IMR-90 (cell line): Measurements from ENCODE around the gene LYPD6. TPM values are rescaled to one million over a fixed set of nuclear protein-coding genes. Genes with fewer than 3 reads are reported as not detected.

Experiments used
- ATAC-seq: fragments of 200-7000 bp; cut with Tn5 transposase; 2 replicates; pipeline ENCODE4 v1.9.1; 2020; ENCODE audit warnings: low read depth, mild to moderate bottlenecking, moderate library complexity
- BruUV-seq: library from RNA; stranded (reverse); fragments of 400-500 nt; replicated peaks from 2 replicates; lab custom pipeline; 2021; lab: Mats Ljungman, UMichigan
- CTCF ChIA-PET: fragments of 300-600 bp; formaldehyde crosslinking; extraction: SDS; loops from one replicate; lab custom pipeline; 2021; ENCODE audit warnings: antibody characterized with exemption; lab: Yijun Ruan, JAX
- POLR2A ChIA-PET: fragments of 300-600 bp; sonication (Branson Sonifier 250); formaldehyde crosslinking; loops from one replicate; lab custom pipeline; 2022; ENCODE audit warnings: antibody characterized with exemption; ENCODE audit not compliant: unreplicated experiment; lab: Charles Lee
- DNase-seq: peaks from one replicate; pipeline ENCODE4 v3.0.0; 2013
- H2AFZ ChIP-seq: replicated peaks from 2 replicates; pipeline ENCODE3; 2013; ENCODE audit warnings: low read length, mild to moderate bottlenecking; ENCODE audit not compliant: poor library complexity
- H2AK5ac ChIP-seq: 2 replicates; pipeline ENCODE4 v1.6.1; 2013; ENCODE audit warnings: low read depth, low read length, inconsistent platforms
- H2AK9ac ChIP-seq: replicated peaks from 2 replicates; pipeline ENCODE3; 2013; ENCODE audit warnings: mild to moderate bottlenecking, low read depth, low read length, moderate library complexity; ENCODE audit not compliant: poor library complexity
- H2BK120ac ChIP-seq: 2 replicates; pipeline ENCODE4 v1.6.1; 2013; ENCODE audit warnings: low read depth, low read length, inconsistent platforms
- H2BK15ac ChIP-seq: 3 replicates; pipeline ENCODE4 v1.6.1; 2013; ENCODE audit warnings: low read depth, low read length, inconsistent platforms
- H2BK20ac ChIP-seq: 2 replicates; pipeline ENCODE4 v1.6.1; 2013; ENCODE audit warnings: low read depth, mild to moderate bottlenecking, inconsistent platforms, low read length, moderate library complexity
- H2BK5ac ChIP-seq: 2 replicates; pipeline ENCODE4 v1.6.1; 2013; ENCODE audit warnings: mild to moderate bottlenecking, low read depth, low read length, inconsistent platforms; ENCODE audit not compliant: poor library complexity, severe bottlenecking
- H3K14ac ChIP-seq: replicated peaks from 2 replicates; pipeline ENCODE4 v1.6.1; 2013; ENCODE audit warnings: low read depth, low read length, inconsistent platforms
- H3K18ac ChIP-seq: 2 replicates; pipeline ENCODE4 v1.6.1; 2013; ENCODE audit warnings: low read depth, low read length, control low read depth
- H3K23ac ChIP-seq: 2 replicates; pipeline ENCODE4 v1.6.1; 2013; ENCODE audit warnings: low read depth, low read length, inconsistent platforms
- H3K27ac ChIP-seq: 2 replicates; pipeline ENCODE4 v1.5.1; 2013; ENCODE audit warnings: mild to moderate bottlenecking, control low read depth, low read length; ENCODE audit not compliant: insufficient read depth
- H3K27me3 ChIP-seq: 2 replicates; pipeline ENCODE4 v1.6.1; 2013; ENCODE audit warnings: low read length; ENCODE audit not compliant: control insufficient read depth, insufficient read depth
- H3K36me3 ChIP-seq: 2 replicates; pipeline ENCODE4 v1.6.1; 2013; ENCODE audit warnings: low read length, mixed read lengths; ENCODE audit not compliant: control insufficient read depth, insufficient read depth
- H3K4ac ChIP-seq: 2 replicates; pipeline ENCODE4 v1.6.1; 2013; ENCODE audit warnings: low read depth, low read length, inconsistent platforms
- H3K4me1 ChIP-seq: 2 replicates; pipeline ENCODE4 v1.6.1; 2013; ENCODE audit warnings: low read length, mixed read lengths; ENCODE audit not compliant: control insufficient read depth, insufficient read depth
- H3K4me2 ChIP-seq: 2 replicates; pipeline ENCODE4 v1.6.1; 2013; ENCODE audit warnings: low read depth, mild to moderate bottlenecking, control low read depth, low read length, moderate library complexity
- H3K4me3 ChIP-seq: 2 replicates; pipeline ENCODE4 v1.5.1; 2013; ENCODE audit warnings: low read depth, mild to moderate bottlenecking, control low read depth, low read length, moderate library complexity; ENCODE audit not compliant: insufficient read depth
- H3K56ac ChIP-seq: 2 replicates; pipeline ENCODE4 v1.6.1; 2013; ENCODE audit warnings: low read length, inconsistent platforms; ENCODE audit not compliant: insufficient read depth; ENCODE audit errors: extremely low read depth
- H3K79me1 ChIP-seq, 2 experiments: 2 replicates each; pipeline ENCODE4 v1.6.1; 2013; ENCODE audit warnings: low read length in 2 of 2, inconsistent platforms in 1 of 2, low read depth in 1 of 2
- H3K9ac ChIP-seq: 2 replicates; pipeline ENCODE4 v1.6.1; 2013; ENCODE audit warnings: low read depth, low read length, control low read depth
- H3K9me1 ChIP-seq: 2 replicates; pipeline ENCODE4 v1.6.1; 2013; ENCODE audit warnings: low read length, inconsistent platforms; ENCODE audit not compliant: insufficient read depth
- H3K9me3 ChIP-seq: 2 replicates; pipeline ENCODE4 v1.6.1; 2013; ENCODE audit warnings: low read length; ENCODE audit not compliant: control insufficient read depth, insufficient read depth
- H4K20me1 ChIP-seq: 2 replicates; pipeline ENCODE4 v1.6.1; 2013; ENCODE audit warnings: low read length, inconsistent platforms; ENCODE audit not compliant: insufficient read depth
- H4K5ac ChIP-seq: 2 replicates; pipeline ENCODE4 v1.6.1; 2013; ENCODE audit warnings: mild to moderate bottlenecking, low read depth, low read length, control low read depth
- H4K8ac ChIP-seq, 2 experiments: 2 replicates each; pipeline ENCODE4 v1.6.1; 2013; ENCODE audit warnings: low read depth in 2 of 2, low read length in 2 of 2, control low read depth in 1 of 2, inconsistent platforms in 1 of 2
- H4K91ac ChIP-seq: 2 replicates; pipeline ENCODE4 v1.6.1; 2013; ENCODE audit warnings: low read depth, low read length, inconsistent platforms; ENCODE audit not compliant: insufficient read depth
- BHLHE40 ChIP-seq: fragments of 150-350 bp; IDR thresholded peaks from 2 replicates; pipeline ENCODE4 v1.6.1; 2016; ENCODE audit warnings: mild to moderate bottlenecking, low read depth, low read length
- CEBPB ChIP-seq: IDR thresholded peaks from 2 replicates; pipeline ENCODE4 v1.6.1; 2012; ENCODE audit warnings: low read depth, low read length, improper control_type of control experiment
- CHD1 ChIP-seq: IDR thresholded peaks from 2 replicates; pipeline ENCODE4 v1.6.1; 2012; ENCODE audit warnings: low read depth, low read length, improper control_type of control experiment
- CTCF ChIP-seq: conservative IDR thresholded peaks from 2 replicates; pipeline ENCODE4 v1.5.1; 2012; ENCODE audit warnings: mild to moderate bottlenecking, low read depth, low read length, improper control_type of control experiment
- ELK1 ChIP-seq: fragments of 150-350 bp; IDR thresholded peaks from 2 replicates; pipeline ENCODE4 v1.6.1; 2016; ENCODE audit warnings: low read depth, mild to moderate bottlenecking, low read length, moderate library complexity, borderline replicate concordance
- FOS ChIP-seq: fragments of 150-350 bp; IDR thresholded peaks from 2 replicates; pipeline ENCODE4 v1.6.1; 2016; ENCODE audit warnings: low read depth, low read length
- MAFK ChIP-seq: IDR thresholded peaks from 2 replicates; pipeline ENCODE4 v1.6.1; 2012; ENCODE audit warnings: low read depth, low read length, improper control_type of control experiment
- MAZ ChIP-seq: IDR thresholded peaks from 2 replicates; pipeline ENCODE4 v1.6.1; 2012; ENCODE audit warnings: low read depth, mild to moderate bottlenecking, low read length, improper control_type of control experiment, moderate library complexity, borderline replicate concordance
- MXI1 ChIP-seq: IDR thresholded peaks from 2 replicates; pipeline ENCODE4 v1.6.1; 2012; ENCODE audit warnings: low read depth, mild to moderate bottlenecking, low read length, moderate library complexity, borderline replicate concordance
- NFE2L2 ChIP-seq: fragments of 150-350 bp; IDR thresholded peaks from 2 replicates; pipeline ENCODE4 v1.6.1; 2016; ENCODE audit warnings: low read depth, mild to moderate bottlenecking, low read length
- POLR2A ChIP-seq: IDR thresholded peaks from 2 replicates; pipeline ENCODE4 v1.6.1; 2012; ENCODE audit warnings: mild to moderate bottlenecking, low read depth, low read length
- RAD21 ChIP-seq: IDR thresholded peaks from 2 replicates; pipeline ENCODE4 v1.6.1; 2012; ENCODE audit warnings: low read length, improper control_type of control experiment
- RCOR1 ChIP-seq: IDR thresholded peaks from 2 replicates; pipeline ENCODE4 v1.6.1; 2012; ENCODE audit warnings: mild to moderate bottlenecking, low read length, improper control_type of control experiment; ENCODE audit not compliant: insufficient replicate concordance
- RFX5 ChIP-seq: IDR thresholded peaks from 2 replicates; pipeline ENCODE4 v1.8.0; 2012; ENCODE audit warnings: low read depth, mild to moderate bottlenecking, low read length, moderate library complexity
- SMC3 ChIP-seq: fragments of 150-350 bp; IDR thresholded peaks from 2 replicates; pipeline ENCODE4 v1.6.1; 2016; ENCODE audit warnings: low read depth, mild to moderate bottlenecking, antibody characterized with exemption, low read length, moderate library complexity
- USF2 ChIP-seq: fragments of 150-350 bp; IDR thresholded peaks from 2 replicates; pipeline ENCODE4 v1.6.1; 2017; ENCODE audit warnings: mild to moderate bottlenecking, antibody characterized with exemption, low read length, low read depth
- whole genome bisulfite sequencing, 2 experiments: methylation state at CpG; one replicate each; pipeline versions ENCODE4 v1.1.5 to v1.1.7; 2013; ENCODE audit warnings: missing lambda C conversion rate in 2 of 2; ENCODE audit not compliant: insufficient read length in 1 of 2; ENCODE audit errors: extremely low coverage in 2 of 2; 5-methylcytosine and 5-hydroxymethylcytosine counted together
- dilution Hi-C: fragments of 300-500 bp; cut with HindIII; formaldehyde crosslinking; loops from one replicate; pipeline ENCODE4 v1.14.3; 2018; ENCODE audit warnings: low sequenced_read_pairs; ENCODE audit not compliant: unreplicated experiment
- in situ Hi-C: fragments of 300-500 bp; cut with MboI; formaldehyde crosslinking; loops from 3 replicates; pipeline ENCODE4 v1.14.3; 2019; ENCODE audit warnings: low sequenced_read_pairs, inconsistent platforms, mixed read lengths
- intact Hi-C: fragments of 100-400 bp; cut with micrococcal nuclease; formaldehyde crosslinking; loops from 2 replicates; pipeline ENCODE4 v1.10.0; 2022
- polyA plus RNA-seq, 3 experiments: library from polyadenylated mRNA; depleted of rRNA; stranded (reverse); fragments of >200 nt; gene quantifications; 2 replicates each; pipeline ENCODE4 v1.2.3, GENCODE V29; 2012; ENCODE audit warnings: low replicate concordance in 1 of 3
- total RNA-seq: library from RNA; depleted of rRNA; stranded (reverse); fragments of >200 nt; gene quantifications from 2 replicates; pipeline ENCODE4 v1.2.3, GENCODE V29; 2012

Gene LYPD6
- total and polyA plus RNA-seq, 2 of the 4 experiments (the other 2 are of a cell fraction) = 0.87 to 0.90 TPM

GRCh38 chr2:149389506-149390167, 59.2 kb downstream of the LYPD6 start:
- intact Hi-C loops = no loop called here
- H2AFZ ChIP-seq = no peak overlapping the region
- H3K79me1 ChIP-seq = no peaks in the 10 kb centered on the region
- H2AK5ac ChIP-seq = no peak overlapping the region
- no peak overlapping the region for H2AK9ac ChIP-seq
- DNase-seq (no peak), ATAC-seq (no peak)
- H2BK5ac ChIP-seq = no peak overlapping the region
- H2BK120ac ChIP-seq = no peak overlapping the region
- no peak overlapping the region for H3K9ac ChIP-seq
- no peaks in the 10 kb centered on the region for H3K27me3 ChIP-seq
- WGBS, 2 experiments = no CpG with 5 or more reads among the region's 6 CpGs
- H4K8ac ChIP-seq = no peak overlapping the region
- no peak overlapping the region for H3K27ac ChIP-seq
- no TSS peak for BruUV-seq
- in situ Hi-C loops = no loop called here
- H3K4me1 ChIP-seq = no peaks in the 10 kb centered on the region
- H3K9me3 ChIP-seq = no peaks in the 10 kb centered on the region
- H4K5ac ChIP-seq = no peak overlapping the region
- H3K4me3 ChIP-seq = no peak overlapping the region
- no peak overlapping the region for H4K91ac ChIP-seq
- no peak overlapping the region for H3K14ac ChIP-seq
- H3K56ac ChIP-seq = no peak overlapping the region
- TF ChIP-seq CHD1 = no peak
- TF ChIP-seq CEBPB = no peak
- no peak for TF ChIP-seq MXI1
- TF ChIP-seq NFE2L2 = no peak
- TF ChIP-seq CTCF = no peak
- no peak for TF ChIP-seq MAFK
- TF ChIP-seq MAZ = no peak
- TF ChIP-seq SMC3 = no peak
- no peak for TF ChIP-seq USF2
- TF ChIP-seq BHLHE40 = no peak
- TF ChIP-seq RFX5 = no peak
- no peak for TF ChIP-seq POLR2A
- TF ChIP-seq RCOR1 = no peak
- no peak for TF ChIP-seq FOS
- TF ChIP-seq RAD21 = no peak
- TF ChIP-seq ELK1 = no peak
- no peak overlapping the region for H3K18ac ChIP-seq
- dilution Hi-C loops = no loop called here
- H3K9me1 ChIP-seq = no peaks in the 10 kb centered on the region
- no peak overlapping the region for H3K4ac ChIP-seq
- no peaks in the 10 kb centered on the region for H4K20me1 ChIP-seq
- H2BK20ac ChIP-seq = no peak overlapping the region
- POLR2A ChIA-PET = no interaction called here
- H3K36me3 ChIP-seq = no peaks in the 10 kb centered on the region
- H3K4me2 ChIP-seq = no peak overlapping the region
- CTCF ChIA-PET = interaction anchor here (0.7 to 1.6 kb wide), 2 partner anchors 10 to 11 kb away, joined by 3 to 5 read pairs; no protein-coding TSS in a partner anchor
- no peak overlapping the region for H2BK15ac ChIP-seq
- H3K23ac ChIP-seq = no peak overlapping the region
